H1 (cell line): Measurements from ENCODE around the gene TDRD3. TPM values are rescaled to one million over a fixed set of nuclear protein-coding genes. Genes with fewer than 3 reads are reported as not detected.
A peak's percentile ranks its signal among the peaks of the same experiment; 100 is the strongest.

Source experiments
- RAD21 ChIP-seq, 2 experiments: IDR thresholded peaks in 1 of 2; conservative IDR thresholded peaks in 1 of 2; 2 replicates each; pipeline ENCODE4 v1.6.1; 2011; ENCODE audit warnings: low read depth in 2 of 2, low read length in 2 of 2, improper control_type of control experiment in 1 of 2, inconsistent platforms in 1 of 2, mild to moderate bottlenecking in 1 of 2, moderate library complexity in 1 of 2
- SIN3A ChIP-seq, 2 experiments: IDR thresholded peaks in 1 of 2; conservative IDR thresholded peaks in 1 of 2; 2 replicates each; pipeline ENCODE4 v1.6.1; 2011 to 2012; ENCODE audit warnings: low read length in 2 of 2, improper control_type of control experiment in 1 of 2, low read depth in 1 of 2, mild to moderate bottlenecking in 1 of 2
- SP1 ChIP-seq: IDR thresholded peaks from 2 replicates; pipeline ENCODE4 v1.6.1; 2011; ENCODE audit warnings: low read depth, low read length
- polyA plus RNA-seq, 7 experiments: library from polyadenylated mRNA; depleted of rRNA in 3 of 7; stranded (reverse) in 5 of 7; unstranded in 2 of 7; fragments of >200 nt in 5 of 7; fragments of 200-250 nt in 2 of 7; gene quantifications; 1 replicate in 5 of 7; 2 replicates in 1 of 7; 4 replicates in 1 of 7; pipeline versions ENCODE4 v1.2.1 to v1.2.3, GENCODE V29; 2011 to 2013; ENCODE audit warnings: missing spikeins in 2 of 7, mixed read lengths in 2 of 7
- total RNA-seq: library from RNA; stranded (reverse); fragmentation: NEBNext Ultra II Directional; extraction: Animal tissue kit (Norgen Biotek cat#: 25700); gene quantifications from 2 replicates; pipeline ENCODE4 v1.2.1, GENCODE V29; 2021

The TDRD3 gene
- total and polyA plus RNA-seq, 2 of the 8 experiments (the other 6 are each of a cell fraction or from before 2014, with no cell fraction given), result 2.5 to 14.7 TPM

- peak in 1 of 2 experiments; percentile 55; a peak in 1 of 4 replicates for TF ChIP-seq SIN3A (conservative IDR thresholded peaks at IDR 0.05 in 1 of 2, IDR thresholded peaks at IDR 0.05 in 1 of 2; ENCODE audit: low read depth in 1 of 2, low read length in 2 of 2)
- peak; percentile 25 to 32; a peak in 2 of 4 replicates for TF ChIP-seq RAD21 (IDR thresholded peaks at IDR 0.05 in 1 of 2, conservative IDR thresholded peaks at IDR 0.05 in 1 of 2; ENCODE audit: low read depth in 2 of 2, low read length in 2 of 2)
- TF ChIP-seq SP1, result 0 out of 2 replicates have a peak, but pooled peaks have one; percentile 31
These were observed 186.3 kb downstream of the TDRD3 start (continued) for GRCh38 chr13:60583196-60583888.
